NCI-H128 (cell line): ENCODE data around the gene FLNB.
"Not testable (repeated sequence)": the region's sequence is repeated elsewhere in the genome, so short reads cannot be mapped to it uniquely, and the experiment has no call there.

ENCODE experiments used
- DNase-seq: peaks from one replicate; lab custom pipeline; 2025; ENCODE audit not compliant: unreplicated experiment; lab: John Stamatoyannopoulos, UW

The FLNB gene

DNA sequence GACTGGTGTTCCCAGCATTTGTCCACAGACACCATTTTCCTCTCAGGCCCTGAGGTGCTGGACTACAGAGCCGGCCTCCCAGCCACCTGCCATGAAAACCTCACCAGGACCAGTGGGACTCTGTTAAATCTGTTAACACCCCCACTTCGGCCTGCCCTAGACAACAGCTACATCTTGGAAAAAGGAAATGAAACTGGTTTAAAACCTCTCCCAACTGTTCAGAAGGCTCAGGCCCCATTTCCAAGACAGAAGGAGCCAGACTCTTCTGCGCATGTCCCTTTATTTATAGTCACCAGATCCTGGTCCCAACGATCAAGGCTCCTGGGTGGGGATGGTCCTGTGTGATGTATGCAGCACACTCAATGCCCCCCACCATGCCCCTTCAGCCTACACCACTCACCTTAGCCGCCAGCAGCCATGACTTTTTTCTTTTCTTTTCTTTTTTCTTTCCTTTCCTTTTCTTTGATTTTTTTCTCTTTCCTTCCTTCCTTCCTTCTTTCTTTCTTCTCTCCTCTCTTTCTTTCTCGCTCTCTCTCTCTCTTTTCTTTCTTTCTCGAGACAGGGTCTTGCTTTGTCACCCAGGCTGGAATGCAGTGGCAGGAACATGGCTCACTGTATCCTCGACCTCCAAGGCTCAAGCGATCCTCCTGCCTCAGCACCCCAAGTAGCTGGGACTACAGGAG is 25.5 kb upstream of the FLNB start:
- no peak for DNase-seq

DNA sequence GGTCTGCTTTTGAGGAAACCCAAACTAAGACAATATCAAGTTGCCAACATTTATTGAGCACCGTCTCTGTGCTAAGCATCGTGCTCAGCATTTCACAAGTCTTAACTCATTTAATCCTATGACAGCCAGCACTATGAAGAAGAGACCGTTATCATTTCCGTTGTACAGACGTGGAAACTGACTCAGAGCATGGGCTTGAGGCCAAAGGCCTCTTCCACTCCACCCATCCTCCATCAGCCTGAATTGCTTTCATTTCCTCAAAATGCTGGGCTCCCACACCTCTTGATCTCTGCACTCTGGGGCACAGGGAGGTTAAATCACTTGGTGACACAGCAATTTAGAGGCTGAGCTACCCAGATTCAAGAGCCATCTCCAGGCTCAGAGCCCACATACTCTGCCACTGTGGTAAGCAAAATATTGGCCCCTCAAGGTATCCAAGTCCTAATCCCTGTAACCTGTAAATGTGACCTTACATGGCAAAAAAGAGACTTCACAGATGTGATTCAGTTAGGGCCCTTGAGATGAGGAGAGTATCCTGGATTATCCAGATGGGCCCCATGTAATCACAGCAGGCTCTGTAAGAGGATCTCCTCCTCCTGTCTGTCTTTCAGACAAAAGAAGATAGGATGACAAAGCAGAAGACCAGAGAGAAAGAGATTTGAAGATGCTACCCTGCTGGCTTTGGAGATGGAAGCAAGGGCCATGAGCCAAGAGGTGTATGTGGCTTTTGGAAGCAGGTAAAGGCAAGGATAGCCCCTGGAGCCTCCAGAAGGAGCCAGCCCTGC is 24.3 kb upstream of the FLNB start:
- no peak for DNase-seq

DNA sequence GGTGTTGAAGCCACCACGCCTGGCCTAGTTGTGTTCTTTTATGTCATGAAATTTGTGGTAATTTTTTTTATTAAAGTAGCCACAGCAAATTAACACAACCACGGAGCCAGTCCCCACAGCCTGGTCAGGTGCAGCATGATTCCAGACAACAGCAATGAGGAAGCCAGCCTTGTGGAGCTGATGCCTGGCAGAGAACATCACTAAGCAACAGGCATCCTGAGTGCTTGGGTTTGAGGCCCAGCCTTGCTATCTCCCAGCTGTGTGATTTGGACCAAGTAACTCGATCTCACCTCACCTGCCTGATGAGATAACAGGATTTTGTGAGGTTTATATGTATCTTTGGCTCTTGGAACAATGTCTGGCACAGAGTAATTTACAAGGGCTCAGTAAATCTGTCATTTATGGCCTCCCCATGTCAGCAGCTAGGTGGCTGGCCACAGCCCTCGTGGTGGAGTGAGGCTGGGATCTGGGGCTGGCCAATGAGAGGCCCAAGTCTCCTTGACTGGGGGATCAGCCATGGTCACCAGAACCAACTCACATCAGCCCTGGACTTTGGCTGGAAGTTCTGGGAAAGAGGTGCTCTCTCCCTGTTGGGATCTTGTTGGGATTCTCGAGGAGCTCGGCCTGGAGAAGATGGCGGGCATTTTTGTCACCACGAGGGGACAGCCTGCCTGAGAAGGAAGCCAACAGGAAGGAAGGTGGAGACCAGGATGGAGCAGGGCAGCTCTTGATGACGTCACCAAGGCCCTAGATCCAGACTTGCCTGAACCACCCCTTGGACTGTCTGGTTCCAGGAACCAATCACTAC is 22.8 kb upstream of the FLNB start:
- DNase-seq, result no peak

DNA sequence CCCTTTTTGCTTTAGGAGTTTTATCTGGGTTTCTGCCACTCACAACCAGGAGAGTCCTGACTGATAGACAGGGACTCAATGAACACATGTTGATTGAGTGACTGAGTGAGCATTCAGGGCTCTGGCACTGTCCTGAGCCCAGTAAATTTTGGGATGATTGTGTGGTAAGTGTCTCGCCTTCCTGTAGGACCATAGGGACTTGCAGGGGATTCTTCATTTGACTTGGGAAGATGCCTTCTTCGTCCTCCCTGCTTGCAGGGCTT is 22.3 kb upstream of the FLNB start:
- no peak for DNase-seq

DNA sequence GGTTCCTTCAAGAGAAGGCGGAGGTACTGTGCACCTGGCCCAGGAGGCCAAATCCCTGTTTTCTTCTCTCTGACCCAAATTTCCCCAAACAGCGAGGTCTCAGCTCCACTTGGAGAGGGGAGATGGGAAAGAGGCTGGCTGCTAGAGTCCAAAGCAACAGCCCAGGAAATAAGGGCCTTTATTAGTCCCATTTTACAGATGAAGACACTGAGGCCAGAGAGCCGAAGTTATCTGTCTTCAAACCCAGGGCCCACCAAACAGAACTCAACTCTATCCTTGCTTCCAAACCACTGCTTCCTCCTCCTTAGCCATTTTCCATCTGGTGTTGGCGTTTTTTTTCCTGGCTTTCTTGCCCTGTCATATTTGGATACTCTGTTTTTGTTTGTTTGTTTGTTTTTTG is 22.0 kb upstream of the FLNB start:
- no peak for DNase-seq

DNA sequence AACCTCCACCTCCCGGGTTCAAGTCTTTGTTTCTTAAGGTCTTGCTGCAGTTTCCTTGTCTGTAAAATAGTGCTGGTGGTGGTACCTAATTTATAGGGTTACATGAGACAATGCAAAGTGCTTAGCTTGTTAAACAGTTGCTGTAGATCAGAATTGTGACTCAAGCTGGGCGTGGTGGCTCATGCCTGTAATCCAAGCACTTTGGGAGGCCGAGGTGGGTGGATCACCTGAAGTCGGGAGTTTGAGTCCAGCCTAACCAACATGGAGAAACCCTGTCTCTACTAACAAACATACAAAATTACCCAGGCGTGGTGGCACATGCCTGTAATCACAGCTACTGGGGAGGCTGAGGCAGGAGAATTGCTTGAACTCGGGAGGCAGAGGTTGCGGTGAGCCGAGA is 19.0 kb upstream of the FLNB start:
- DNase-seq, result not testable (repeated sequence)

DNA sequence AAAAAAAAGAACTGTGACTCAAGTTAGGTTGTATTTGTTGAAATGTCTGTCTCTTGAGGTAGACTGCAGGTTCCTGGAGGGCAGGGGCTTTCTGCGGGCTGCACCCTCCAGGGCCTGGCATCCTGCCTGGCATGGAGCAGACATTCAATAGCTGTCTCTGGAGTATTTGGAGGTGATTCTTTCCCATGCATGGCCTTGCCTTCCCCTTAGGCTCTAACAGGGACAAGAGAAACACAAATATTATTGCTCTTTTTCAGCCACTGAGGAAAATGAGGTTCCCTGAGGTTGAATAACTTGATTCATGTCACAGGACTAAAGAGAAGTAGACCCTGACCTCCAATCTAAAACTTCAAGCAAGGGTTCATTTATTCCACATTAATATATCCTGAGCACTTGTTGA is 18.6 kb upstream of the FLNB start:
- no peak for DNase-seq

DNA sequence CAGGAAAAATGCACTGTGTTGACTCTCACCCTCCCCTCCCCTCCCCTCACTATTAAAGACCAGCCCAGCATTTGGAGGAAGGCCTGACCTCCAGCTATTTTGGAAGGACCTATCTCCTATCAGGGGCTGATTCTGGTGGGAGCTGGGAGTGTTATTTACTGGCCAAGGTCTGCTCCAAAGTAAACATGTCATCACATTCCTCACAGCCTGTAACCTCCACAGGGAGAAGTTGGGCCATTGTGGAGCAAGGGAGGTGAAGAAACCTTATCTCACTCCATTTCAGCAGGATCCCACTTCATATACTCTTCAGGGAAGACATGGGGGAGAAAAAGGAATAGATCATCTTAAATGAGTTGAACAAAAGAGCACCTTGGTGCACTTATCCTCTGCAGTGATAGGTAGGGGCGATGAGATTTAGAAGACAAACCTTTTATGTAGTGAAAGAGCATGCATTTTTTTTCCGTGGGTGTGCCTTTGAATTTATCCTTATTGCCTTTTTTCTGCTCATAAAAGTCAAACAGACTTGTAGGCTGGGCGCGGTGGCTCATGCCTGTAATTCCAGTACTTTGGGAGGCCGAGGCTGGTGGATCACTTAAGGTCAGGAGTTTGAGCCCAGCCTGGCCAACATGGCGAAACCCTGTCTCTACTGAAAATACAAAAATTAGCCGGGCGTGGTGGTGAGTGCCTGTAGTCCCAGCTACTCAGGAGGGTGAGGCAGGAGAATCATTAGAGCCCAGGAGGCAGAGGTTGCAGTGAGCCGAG is 15.6 kb upstream of the FLNB start:
- no peak for DNase-seq

DNA sequence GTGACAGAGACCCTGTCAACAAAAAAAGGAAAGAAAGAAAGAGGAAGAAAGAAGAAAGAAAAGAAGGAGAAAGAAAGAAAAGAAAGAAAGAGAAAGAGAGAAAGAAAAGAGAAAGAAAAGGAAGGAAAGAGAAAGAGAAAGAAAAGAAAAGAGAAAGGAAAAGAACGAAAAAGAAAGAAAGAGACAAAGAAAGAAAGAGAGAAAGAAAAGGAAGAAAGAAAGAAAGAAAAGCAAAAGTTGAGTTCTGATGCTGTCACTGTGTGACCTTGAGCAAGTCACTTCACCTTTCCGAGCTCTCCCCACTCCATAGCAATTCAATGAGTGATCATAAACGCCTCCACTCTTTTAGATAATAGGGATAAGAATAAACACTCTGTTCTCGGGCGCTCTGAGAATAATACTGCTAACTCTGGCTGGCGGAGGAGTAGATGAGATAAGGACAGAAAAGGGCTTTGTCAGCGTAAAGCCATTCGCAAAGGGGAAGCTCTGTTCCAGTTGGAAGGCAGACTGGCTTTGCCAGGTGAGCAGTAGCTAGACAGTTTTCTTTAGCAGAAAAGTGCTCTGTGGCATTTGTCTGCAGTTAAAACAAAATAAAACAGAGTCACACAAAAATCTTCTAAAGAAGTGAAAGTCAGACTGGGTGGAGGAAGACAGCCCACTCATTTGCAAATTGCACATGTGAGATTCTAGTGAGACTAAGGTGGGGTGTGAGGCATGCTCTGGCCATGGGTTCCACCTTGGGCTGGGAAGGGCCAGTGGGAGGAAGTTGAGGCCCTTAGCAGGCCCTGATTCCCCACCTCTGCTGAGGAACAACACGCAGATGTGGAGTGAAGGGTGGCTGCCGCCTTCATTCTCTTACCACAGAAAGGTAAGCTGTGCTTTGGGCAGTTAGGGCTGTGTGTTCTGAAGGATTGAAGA is 9.6 kb upstream of the FLNB start:
- no peak for DNase-seq

DNA sequence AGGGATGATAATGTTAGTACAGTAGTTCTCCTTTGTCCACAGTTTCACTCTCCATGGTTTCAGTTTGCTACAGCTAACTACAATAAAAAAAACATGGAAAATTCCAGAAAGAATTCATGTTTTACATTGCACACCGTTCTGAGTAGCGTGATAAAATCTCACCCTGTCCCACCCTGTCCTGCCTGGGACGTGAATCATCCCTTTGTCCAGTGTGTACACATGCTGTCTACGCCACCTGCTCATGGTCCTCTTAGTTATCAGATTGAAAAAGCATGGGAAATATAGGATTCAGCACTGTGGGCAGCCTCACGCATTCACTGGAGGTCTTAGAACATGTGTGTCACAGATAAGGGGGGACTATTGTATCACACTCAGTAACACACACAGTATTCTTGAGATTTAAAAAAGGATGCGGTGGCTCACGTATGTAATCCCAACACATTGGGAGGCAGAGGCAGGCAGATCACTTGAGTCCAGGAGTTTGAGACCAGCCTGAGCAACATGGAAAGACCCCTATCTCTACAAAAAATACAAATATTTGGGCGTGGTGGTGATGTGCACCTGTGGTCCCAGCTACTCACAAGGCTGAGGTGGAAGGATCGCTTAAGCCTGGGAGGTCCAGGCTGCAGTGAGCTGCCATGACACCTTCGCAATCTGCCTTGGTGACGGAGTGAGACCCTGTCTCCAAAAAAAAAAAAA is 8.7 kb upstream of the FLNB start:
- DNase-seq, result no peak

DNA sequence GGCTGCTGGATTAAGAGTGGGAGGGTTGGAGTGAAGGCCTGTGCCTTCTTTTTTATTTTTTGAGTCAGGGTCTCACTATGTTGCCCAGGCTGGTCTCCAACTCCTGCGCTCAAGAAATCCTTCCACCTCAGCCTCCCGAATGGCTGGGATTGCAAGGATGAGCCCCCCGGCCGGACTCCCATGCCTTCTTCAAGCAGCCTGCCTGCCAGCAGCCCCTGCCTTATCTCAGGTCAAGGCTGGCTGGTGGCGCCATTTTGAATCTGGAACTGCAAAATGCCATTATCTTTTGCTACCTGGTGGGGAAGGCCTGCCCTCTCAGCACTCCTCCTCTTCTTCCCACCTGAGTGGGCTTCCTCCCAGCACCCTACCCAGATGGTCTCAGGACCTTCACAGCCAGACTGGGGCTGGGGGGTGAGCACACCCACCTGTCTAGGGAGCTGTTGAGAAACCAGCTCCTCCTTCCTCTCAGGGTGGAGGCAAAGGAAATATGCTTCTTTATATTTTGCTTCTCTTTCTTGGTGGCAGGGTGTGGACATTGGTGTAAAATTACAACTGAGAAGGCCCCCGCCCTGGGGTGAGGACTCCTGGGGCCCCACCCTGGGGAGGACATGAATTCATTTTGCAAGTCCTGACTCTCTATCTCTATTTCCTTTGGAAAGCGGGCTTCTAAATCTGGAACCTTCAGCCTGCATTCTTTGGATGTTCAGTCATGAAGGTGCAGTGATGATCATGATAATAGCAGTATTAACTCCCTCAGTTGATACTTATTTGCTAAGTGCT is 7.7 kb upstream of the FLNB start:
- no peak for DNase-seq

DNA sequence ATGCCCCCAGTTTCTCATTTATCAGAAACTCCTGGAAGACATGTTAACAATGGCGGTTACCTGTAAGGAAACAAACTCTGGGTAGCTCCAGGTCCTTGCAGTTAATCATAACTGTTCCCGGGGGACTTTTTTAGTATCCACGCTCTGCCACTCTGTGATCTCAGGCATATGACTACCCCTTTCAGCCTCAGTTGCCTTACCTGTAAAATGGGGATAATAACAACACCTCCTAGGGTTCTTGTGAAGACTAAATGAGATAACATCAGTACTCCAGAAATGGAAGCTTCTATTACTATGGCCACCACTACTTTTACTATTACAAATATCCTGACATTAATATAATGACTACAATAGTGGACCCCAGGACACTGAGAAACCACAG is 7.1 kb upstream of the FLNB start:
- no peak for DNase-seq

DNA sequence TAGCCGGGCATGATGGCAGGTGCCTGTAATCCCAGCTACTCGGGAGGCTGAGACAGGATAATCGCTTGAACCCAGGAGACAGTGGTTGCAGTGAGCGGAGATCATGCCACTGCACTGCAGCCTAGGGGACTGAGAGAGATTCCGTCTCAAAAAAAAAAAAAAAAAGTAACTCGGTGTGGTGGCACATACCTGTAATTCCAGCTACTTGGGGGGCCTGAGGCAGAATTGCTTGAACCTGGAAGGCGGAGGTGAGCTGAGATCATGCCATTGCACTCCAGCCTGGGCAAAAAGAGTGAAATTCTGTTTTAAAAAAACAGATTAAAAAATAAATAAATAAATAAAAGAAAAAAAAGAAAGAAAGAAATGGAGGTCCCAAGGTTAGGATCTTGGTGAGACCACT is 6.2 kb upstream of the FLNB start:
- DNase-seq, result no peak

DNA sequence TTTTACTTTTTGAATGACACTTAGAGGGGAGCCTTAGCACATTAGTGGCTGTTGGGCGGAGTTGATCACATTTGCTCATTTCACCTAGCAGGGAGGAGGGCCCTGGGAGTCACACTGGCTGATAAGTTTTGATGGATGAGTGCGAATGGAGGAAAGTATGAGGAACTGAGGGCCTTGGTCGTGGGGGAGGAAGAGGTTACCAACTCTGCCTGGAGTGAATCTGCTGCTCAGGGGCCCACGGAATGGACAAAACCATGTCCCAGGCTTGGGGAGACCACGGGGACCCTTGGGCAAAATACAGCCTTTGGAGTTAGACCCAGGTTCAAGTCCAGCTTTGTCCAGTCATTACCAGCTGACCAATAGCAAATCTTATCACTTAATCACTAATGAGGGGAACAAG is 5.1 kb upstream of the FLNB start:
- DNase-seq, result no peak

DNA sequence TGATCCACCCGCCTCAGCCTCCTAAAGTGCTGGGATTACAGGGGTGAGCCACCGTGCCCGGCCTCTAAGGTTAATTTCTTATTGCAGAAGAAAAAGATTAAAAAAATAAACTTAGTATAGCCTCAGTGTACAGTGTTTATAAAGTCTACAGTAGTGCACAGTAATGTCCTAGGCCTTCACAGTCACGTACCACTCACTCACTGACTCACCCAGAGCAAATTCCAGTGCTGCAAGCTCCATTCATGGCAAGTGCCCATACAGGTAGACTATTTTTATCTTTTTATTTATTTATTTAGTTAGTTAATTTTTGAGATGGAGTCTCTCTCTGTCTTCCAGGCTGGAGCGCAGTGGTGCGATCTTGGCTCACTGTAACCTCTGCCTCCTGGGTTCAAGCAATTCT is 3.2 kb upstream of the FLNB start:
- no peak for DNase-seq

DNA sequence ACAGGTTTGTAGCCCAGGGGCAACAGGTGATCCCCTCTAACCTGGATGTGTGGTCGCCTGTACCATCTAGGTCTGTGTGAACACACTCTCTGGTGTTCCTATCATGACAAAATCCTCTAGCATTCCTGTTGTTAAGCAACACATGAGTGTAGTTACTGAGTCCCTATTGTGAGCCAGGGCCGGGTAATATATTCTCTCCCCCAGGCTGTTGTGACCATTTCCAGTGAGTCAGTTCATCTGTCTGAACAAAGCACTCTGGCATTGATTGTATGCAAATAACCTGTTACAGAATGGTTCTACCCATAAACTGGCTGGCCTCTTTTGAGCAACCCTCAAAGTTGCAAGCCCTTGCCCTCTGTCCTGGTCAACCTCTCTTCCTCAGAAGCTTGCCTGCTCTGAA is 2.6 kb upstream of the FLNB start:
- no peak for DNase-seq

DNA sequence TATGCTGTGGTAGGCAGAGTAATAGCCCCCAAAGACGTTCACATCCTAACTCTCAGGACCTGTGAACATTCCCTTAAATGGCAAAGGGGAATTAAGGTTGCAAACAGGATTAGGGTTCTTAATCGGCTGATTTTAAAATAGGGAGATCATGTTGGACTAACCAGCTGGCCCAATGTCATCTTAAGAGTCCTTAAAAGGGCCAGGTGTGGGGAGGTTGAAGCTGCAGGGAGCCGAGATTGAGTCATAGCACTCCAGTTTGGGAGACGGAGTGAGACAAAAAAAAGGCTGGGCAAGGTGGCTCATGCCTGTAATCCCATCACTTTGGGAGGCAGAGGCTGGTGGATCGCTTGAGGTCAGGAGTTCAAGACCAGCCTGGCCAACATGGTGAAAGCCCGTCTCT is 1.6 kb upstream of the FLNB start:
- no peak for DNase-seq

DNA sequence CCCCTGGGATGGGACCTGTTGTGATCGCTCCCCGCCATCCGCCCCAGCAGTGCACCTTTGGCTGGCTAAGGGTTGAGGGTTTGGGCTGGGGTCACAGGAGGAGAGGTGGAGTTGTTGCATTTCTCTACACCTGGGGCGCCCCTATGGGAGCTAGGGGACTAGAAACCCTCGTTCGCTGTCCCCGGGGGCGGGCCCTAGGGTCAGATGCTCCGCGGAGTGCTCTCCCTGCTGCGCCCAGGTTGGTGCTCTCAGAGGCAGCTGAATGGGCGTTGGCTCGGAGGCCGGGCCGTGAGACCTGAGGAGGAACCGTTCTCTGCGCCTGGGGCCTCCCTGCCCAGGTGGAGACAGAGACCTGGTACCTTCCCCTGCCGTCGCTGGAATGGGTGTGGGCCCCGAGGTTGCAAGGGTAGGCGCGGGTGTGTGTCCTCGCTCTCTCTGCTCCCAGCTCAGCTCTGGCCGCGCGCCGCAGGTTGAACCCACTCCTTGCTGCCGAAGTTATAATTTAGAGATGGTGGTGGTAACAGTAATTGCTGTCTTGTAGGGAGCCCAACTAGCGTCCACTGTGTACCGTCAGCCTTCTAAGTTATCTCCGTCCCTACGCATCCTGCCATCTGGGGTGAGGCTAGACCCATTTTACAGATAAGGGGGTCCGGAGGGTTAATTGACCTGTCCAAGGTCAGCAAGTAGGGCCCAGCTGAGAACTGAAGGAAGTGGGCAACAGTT is 965 bp downstream of the FLNB start:
- no peak for DNase-seq
